HG02571 (cell line): Measurements from ENCODE around the gene SLC12A4.
A peak's percentile ranks its signal among the peaks of the same experiment; 100 is the strongest.
"Not testable (repeated sequence)": the region's sequence is repeated elsewhere in the genome, so short reads cannot be mapped to it uniquely, and the experiment has no call there.

Experiments
- ATAC-seq: cut with Tn5 transposase; IDR thresholded peaks from one replicate; pipeline ENCODE4 v1.9.1; 2021; ENCODE audit warnings: mild to moderate bottlenecking, moderate library complexity; ENCODE audit not compliant: unreplicated experiment

SLC12A4 gene

GRCh38 chr16:67988675-67989074 is 20.2 kb upstream of the SLC12A4 start:
- no peak for ATAC-seq

- ATAC-seq: no peak
Measured at GRCh38 chr16:67987460-67988160, 19.2 kb upstream of the SLC12A4 start.

GRCh38 chr16:67986949-67987348 is 18.5 kb upstream of the SLC12A4 start:
- ATAC-seq: no peak

- no peak for ATAC-seq
Measured at GRCh38 chr16:67982011-67982696, 13.7 kb upstream of the SLC12A4 start.

- no peak for ATAC-seq
Measured at GRCh38 chr16:67979955-67980678, 11.7 kb upstream of the SLC12A4 start, which contains the start of gene DPEP3. TSS of gene DPEP3 (minus strand) at chr16:67980499. CDS start at chr16:67980380, 119 bp downstream.

GRCh38 chr16:67977469-67978227 is 9.2 kb upstream of the SLC12A4 start:
- ATAC-seq: no peak

- ATAC-seq: no peak
Measured at GRCh38 chr16:67977005-67977404, 8.6 kb upstream of the SLC12A4 start.

- ATAC-seq: no peak
Measured at GRCh38 chr16:67976205-67976604, 7.8 kb upstream of the SLC12A4 start.

GRCh38 chr16:67975321-67976105 is 7.1 kb upstream of the SLC12A4 start:
- ATAC-seq: no peak

- ATAC-seq: not testable (repeated sequence)
Measured at GRCh38 chr16:67972285-67972684, 3.8 kb upstream of the SLC12A4 start.

- no peak for ATAC-seq
Measured at GRCh38 chr16:67971111-67971510, 2.7 kb upstream of the SLC12A4 start.

- no peak for ATAC-seq
Measured at GRCh38 chr16:67969254-67970039, 1.0 kb upstream of the SLC12A4 start.

- ATAC-seq: peak; percentile 19
Measured at GRCh38 chr16:67967958-67968399, 458 bp downstream of the SLC12A4 start.

GRCh38 chr16:67967183-67967957 is 1.1 kb downstream of the SLC12A4 start:
- no peak for ATAC-seq

- ATAC-seq: no peak
Measured at GRCh38 chr16:67966549-67967182, 1.8 kb downstream of the SLC12A4 start.

GRCh38 chr16:67965668-67966548 is 2.5 kb downstream of the SLC12A4 start:
- no peak for ATAC-seq

GRCh38 chr16:67964477-67965131 is 3.8 kb downstream of the SLC12A4 start:
- ATAC-seq: no peak
